Esophagus (tissue), 2 donors: ENCODE data around the gene DDTL. TPM values are rescaled to one million over a fixed set of nuclear protein-coding genes. Genes with fewer than 3 reads are reported as not detected.
"Not testable (repeated sequence)": the region's sequence is repeated elsewhere in the genome, so short reads cannot be mapped to it uniquely, and the experiment has no call there.

Experiments
- H3K27ac ChIP-seq, 2 donors: one replicate each; pipeline ENCODE4 v1.5.1; 2013; ENCODE audit warnings: low read depth in 2 of 2, mild to moderate bottlenecking in 2 of 2, inconsistent platforms in 1 of 2, low read length in 1 of 2, moderate library complexity in 1 of 2
- H3K27me3 ChIP-seq, 2 donors: one replicate each; pipeline ENCODE4 v1.6.1; 2013; ENCODE audit warnings: low read length in 2 of 2, control low read depth in 1 of 2, mild to moderate bottlenecking in 1 of 2; ENCODE audit not compliant: insufficient read depth in 2 of 2, control insufficient read depth in 1 of 2
- H3K36me3 ChIP-seq, 2 donors: one replicate each; pipeline ENCODE4 v1.6.1; 2013; ENCODE audit warnings: low read length in 1 of 2; ENCODE audit not compliant: control insufficient read depth in 2 of 2, insufficient read depth in 2 of 2
- H3K4me1 ChIP-seq, 2 donors: one replicate each; pipeline ENCODE4 v1.6.1; 2013; ENCODE audit warnings: low read length in 1 of 2; ENCODE audit not compliant: control insufficient read depth in 2 of 2, insufficient read depth in 2 of 2
- H3K4me3 ChIP-seq, 2 donors: one replicate each; pipeline ENCODE4 v1.5.1; 2013; ENCODE audit warnings: low read length in 2 of 2, mild to moderate bottlenecking in 2 of 2, low read depth in 1 of 2, moderate library complexity in 1 of 2
- H3K9me3 ChIP-seq, 2 donors: one replicate each; pipeline ENCODE4 v1.6.1; 2013; ENCODE audit warnings: mild to moderate bottlenecking in 2 of 2, low read depth in 1 of 2, low read length in 1 of 2, moderate library complexity in 1 of 2; ENCODE audit not compliant: control insufficient read depth in 2 of 2, insufficient read depth in 1 of 2
- WGBS, 2 donors: extraction: QIAGEN DNeasy Blood & Tissue Kit; methylation state at CpG; one replicate each; pipeline ENCODE4 v1.1.7; 2013; 5-methylcytosine and 5-hydroxymethylcytosine counted together
- polyA plus RNA-seq, 2 donors: library from polyadenylated mRNA; stranded (reverse); fragments of 200-250 nt; gene quantifications; one replicate each; pipeline ENCODE4 v1.2.3, GENCODE V29; 2013
- donor health status: healthy with polysubstance abuse.
- donor health status: Bipolar disorder and iron deficiency.

Gene DDTL
- polyA plus RNA-seq, 2 donors = 1.4 TPM

GRCh38 chr22:23980567-23980966, 13.9 kb downstream of the DDTL start:
- H3K36me3 ChIP-seq = not testable (repeated sequence)
- 14 to 18% methylated on average over 4 of the region's 7 CpGs for WGBS, 2 donors

GRCh38 chr22:23984430-23984829, 17.7 kb downstream of the DDTL start:
- Histone ChIP-seq H3K4me1 (no peaks in the 10 kb centered on the region), H3K27me3 (no peaks in the 10 kb centered on the region), H3K36me3 (no peaks in the 10 kb centered on the region), H3K27ac (no peak overlapping the region), H3K4me3 (no peak overlapping the region), H3K9me3 (no peaks in the 10 kb centered on the region)
- 48 to 49% methylated on average over 6 of the region's 6 CpGs for WGBS, 2 donors

More at GRCh38 chr22:23980567-23980966, 13.9 kb downstream of the DDTL start:
- H3K4me1 ChIP-seq, H3K9me3 ChIP-seq, H3K4me3 ChIP-seq, H3K27me3 ChIP-seq, H3K27ac ChIP-seq: not testable (repeated sequence)

DNA sequence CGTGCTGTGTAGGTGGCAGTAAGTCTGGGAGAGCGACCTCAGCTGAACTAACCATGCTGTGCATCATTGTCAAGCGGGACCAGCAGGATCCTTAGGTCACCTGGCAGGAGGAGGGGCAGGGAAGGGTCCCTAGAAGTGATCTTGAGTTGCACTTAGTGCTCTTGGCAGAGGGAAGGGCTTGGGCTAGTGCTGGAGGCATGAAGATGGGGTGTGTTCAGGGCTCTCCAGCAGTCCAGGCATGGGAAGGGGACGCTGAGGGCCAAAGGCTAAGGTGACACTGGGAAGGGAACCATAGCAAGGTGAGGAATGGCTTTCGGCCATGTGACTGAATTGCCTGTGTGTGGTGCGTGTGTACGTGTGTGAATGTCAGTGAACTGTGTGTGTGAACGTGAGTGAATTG, 19.4 kb downstream of the DDTL start:
- H3K4me1 ChIP-seq, H3K9me3 ChIP-seq, H3K27ac ChIP-seq, H3K36me3 ChIP-seq, H3K4me3 ChIP-seq, H3K27me3 ChIP-seq: not testable (repeated sequence)
- 78 to 98% methylated on average over 6 to 8 of the region's 8 CpGs for WGBS, 2 donors

DNA sequence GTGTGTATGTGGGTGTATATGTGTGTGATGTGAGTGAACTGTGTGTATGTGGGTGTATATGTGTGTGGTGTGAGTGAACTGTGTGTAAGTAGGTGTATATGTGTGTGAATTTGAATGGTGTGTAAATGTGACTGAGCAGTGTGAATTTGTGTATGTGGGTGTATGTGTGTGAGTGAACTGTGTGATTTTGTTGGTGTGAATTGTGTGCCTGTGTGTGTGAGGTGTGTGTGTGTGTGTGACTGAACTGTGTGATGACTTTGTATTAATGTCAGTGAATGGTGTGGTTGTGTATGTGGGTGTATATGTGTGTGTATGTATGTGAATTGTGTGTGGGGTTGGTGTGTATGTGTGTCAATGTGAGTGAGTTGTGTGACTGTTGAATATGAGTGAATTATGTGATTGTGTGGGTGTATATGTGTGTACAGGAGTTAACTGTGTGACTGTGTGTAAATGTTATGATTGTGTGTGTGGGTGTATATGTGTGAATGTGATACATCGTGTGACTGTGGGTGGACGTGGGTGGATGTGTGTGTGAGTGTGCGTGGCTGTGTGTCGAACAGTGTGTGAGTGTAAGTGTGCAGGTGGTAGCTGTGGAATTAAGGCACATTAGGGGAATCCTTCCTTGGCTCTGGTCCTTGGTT, 20.0 kb downstream of the DDTL start:
- not testable (repeated sequence) for H3K36me3 ChIP-seq, H3K9me3 ChIP-seq, H3K4me1 ChIP-seq, H3K4me3 ChIP-seq, H3K27me3 ChIP-seq, H3K27ac ChIP-seq
- 73% methylated on average over 4 of the region's 4 CpGs; no CpG with 5 or more reads in 1 of the 2 donors for WGBS, 2 donors

GRCh38 chr22:23989583-23990244, 23.0 kb downstream of the DDTL start:
- 63 to 84% methylated on average over 2 of the region's 3 CpGs for WGBS, 2 donors
- H3K36me3 ChIP-seq, H3K4me3 ChIP-seq, H3K4me1 ChIP-seq, H3K27ac ChIP-seq, H3K9me3 ChIP-seq, H3K27me3 ChIP-seq: not testable (repeated sequence)

DNA sequence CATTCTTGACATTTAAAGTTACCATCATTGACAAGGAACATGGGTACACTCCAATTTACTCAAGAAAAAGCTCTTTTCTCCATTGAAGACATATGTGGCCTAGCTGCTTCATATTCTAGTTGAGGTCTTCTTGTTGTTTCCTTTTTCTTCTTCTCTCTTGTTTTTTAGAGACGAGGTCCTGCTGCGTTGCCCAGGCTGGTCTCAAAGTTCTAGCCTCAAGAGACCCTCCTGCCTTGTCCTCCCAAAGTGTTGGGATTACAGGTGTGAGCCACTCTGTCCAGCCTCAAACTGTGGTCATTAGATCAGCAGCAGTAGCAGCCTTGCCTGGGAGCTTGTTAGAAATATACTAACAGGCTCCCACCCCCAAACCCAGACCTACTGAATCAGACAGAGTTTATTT, 26.4 kb downstream of the DDTL start:
- H3K27ac ChIP-seq, H3K4me3 ChIP-seq, H3K36me3 ChIP-seq, H3K27me3 ChIP-seq, H3K9me3 ChIP-seq, H3K4me1 ChIP-seq: not testable (repeated sequence)
- 78 to 80% methylated on average over 2 of the region's 2 CpGs for whole genome bisulfite sequencing, 2 donors

- H3K4me3 ChIP-seq = not testable (repeated sequence)
- 66 to 72% methylated on average over 4 of the region's 4 CpGs for WGBS, 2 donors
Observed at GRCh38 chr22:23993581-23994177, 27.0 kb downstream of the DDTL start.

GRCh38 chr22:23997092-23997491, 30.4 kb downstream of the DDTL start:
- H3K9me3 ChIP-seq = no peaks in the 10 kb centered on the region
- no peaks in the 10 kb centered on the region for H3K36me3 ChIP-seq
- 75 to 91% methylated on average over 3 of the region's 3 CpGs for WGBS, 2 donors

More at GRCh38 chr22:23993581-23994177, 27.0 kb downstream of the DDTL start:
- H3K36me3 ChIP-seq, H3K27me3 ChIP-seq, H3K4me1 ChIP-seq, H3K9me3 ChIP-seq, H3K27ac ChIP-seq: not testable (repeated sequence)

GRCh38 chr22:23999779-24000178, 33.1 kb downstream of the DDTL start:
- not testable (repeated sequence) for H3K4me3 ChIP-seq
- WGBS, 2 donors = 84 to 85% methylated on average over 7 of the region's 7 CpGs

More at GRCh38 chr22:23997092-23997491, 30.4 kb downstream of the DDTL start:
- Histone ChIP-seq H3K27me3 (no peaks in the 10 kb centered on the region), H3K4me1 (no peaks in the 10 kb centered on the region), H3K27ac (no peak overlapping the region), H3K4me3 (no peak overlapping the region)

DNA sequence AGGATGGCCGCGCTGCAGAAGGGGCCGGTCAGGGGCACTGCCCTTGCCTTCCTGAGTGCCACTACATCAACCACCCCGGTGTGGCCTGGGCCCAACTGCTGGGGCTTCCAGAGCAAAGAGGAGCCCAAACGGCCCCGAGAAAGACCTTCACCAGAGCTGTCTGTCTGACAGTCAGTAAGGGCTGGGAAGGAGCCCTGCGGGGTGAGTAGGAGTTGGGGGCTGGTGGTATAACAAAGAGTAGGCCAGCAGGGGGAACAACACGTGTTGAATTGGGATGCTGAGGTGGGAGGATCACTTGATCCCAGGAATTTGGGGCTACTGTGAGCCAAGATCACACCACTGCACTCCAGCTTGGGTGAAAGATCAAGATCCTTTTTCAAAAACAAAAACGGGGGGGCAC, 34.6 kb downstream of the DDTL start:
- Histone ChIP-seq H3K27me3 (no peaks in the 10 kb centered on the region), H3K27ac (no peak overlapping the region), H3K36me3 (no peaks in the 10 kb centered on the region), H3K9me3 (no peaks in the 10 kb centered on the region), H3K4me3 (no peak overlapping the region), H3K4me1 (no peaks in the 10 kb centered on the region)
- 84 to 86% methylated on average over 9 of the region's 9 CpGs for WGBS, 2 donors

More at GRCh38 chr22:23999779-24000178, 33.1 kb downstream of the DDTL start:
- H3K27ac ChIP-seq, H3K4me1 ChIP-seq, H3K9me3 ChIP-seq, H3K27me3 ChIP-seq, H3K36me3 ChIP-seq: not testable (repeated sequence)
